T-cell (primary cell): ENCODE results near the gene FSTL4. TPM values are rescaled to one million over a fixed set of nuclear protein-coding genes. Genes with fewer than 3 reads are reported as not detected.

Experiments used
- ATAC-seq, 4 experiments: fragments of 200-7000 bp in 3 of 4; fragments of 150-1000 bp in 1 of 4; cut with Tn5 transposase; replicated peaks in 1 of 4; 1 replicate in 3 of 4; 2 replicates in 1 of 4; pipeline ENCODE4 v1.10.0; 2021; ENCODE audit warnings: moderate library complexity in 3 of 4, mild to moderate bottlenecking in 2 of 4, moderate number of reproducible peaks in 1 of 4
- CTCF ChIA-PET, 2 donors: fragments of 300-600 bp; sonication (Branson Sonifier 250); formaldehyde crosslinking; loops; one replicate each; lab custom pipeline; 2022; ENCODE audit warnings: antibody characterized with exemption in 2 of 2; lab: Charles Lee
- POLR2A ChIA-PET, 2 donors: fragments of 300-600 bp; sonication (Branson Sonifier 250); formaldehyde crosslinking; loops; one replicate each; lab custom pipeline; 2022; ENCODE audit warnings: antibody characterized with exemption in 2 of 2; lab: Charles Lee
- DNase-seq, 35 experiments: peaks; one replicate each; pipeline versions ENCODE4 v3.0.0 to v3.0.0-alpha.2; 2013 to 2023
- H3K27ac ChIP-seq: one replicate; pipeline ENCODE4 v1.5.1; 2013; ENCODE audit warnings: low read length
- H3K27me3 ChIP-seq, 2 experiments: replicated peaks in 1 of 2; 1 replicate in 1 of 2; 2 replicates in 1 of 2; pipeline versions ENCODE4 v1.6.1 to v1.7.0; 2013; ENCODE audit warnings: low read length in 1 of 2, mixed read lengths in 1 of 2; ENCODE audit not compliant: control insufficient read depth in 2 of 2, insufficient read depth in 2 of 2; ENCODE audit errors: extremely low read depth in 1 of 2
- H3K36me3 ChIP-seq, 2 donors: 1 replicate in 1 of 2; 2 replicates in 1 of 2; pipeline versions ENCODE4 v1.6.1 to v1.7.0; 2013; ENCODE audit warnings: low read length in 1 of 2; ENCODE audit not compliant: control insufficient read depth in 2 of 2, insufficient read depth in 1 of 2; ENCODE audit errors: extremely low read depth in 1 of 2
- H3K4me1 ChIP-seq, 2 experiments: 1 replicate in 1 of 2; 2 replicates in 1 of 2; pipeline versions ENCODE4 v1.6.1 to v1.7.0; 2013; ENCODE audit warnings: low read length in 2 of 2, mixed read lengths in 1 of 2; ENCODE audit not compliant: insufficient read depth in 2 of 2, control insufficient read depth in 1 of 2; ENCODE audit errors: extremely low read depth in 1 of 2
- H3K4me3 ChIP-seq, 2 donors: 1 replicate in 1 of 2; 2 replicates in 1 of 2; pipeline versions ENCODE4 v1.5.1 to v1.7.0; 2013; ENCODE audit warnings: mild to moderate bottlenecking in 2 of 2, low read length in 1 of 2, moderate library complexity in 1 of 2; ENCODE audit not compliant: control insufficient read depth in 1 of 2; ENCODE audit errors: extremely low read depth in 1 of 2
- H3K9me3 ChIP-seq: 2 replicates; pipeline ENCODE4 v1.7.0; 2013
- H3K27ac Mint-ChIP-seq, 2 donors: one replicate each; pipeline ENCODE4 v1.8.0; 2020 to 2021; ENCODE audit warnings: mild to moderate bottlenecking in 2 of 2, mixed read lengths in 2 of 2
- H3K27me3 Mint-ChIP-seq, 2 donors: one replicate each; pipeline ENCODE4 v1.8.0; 2021 to 2022; ENCODE audit warnings: mixed read lengths in 2 of 2
- H3K36me3 Mint-ChIP-seq: one replicate; pipeline ENCODE4 v1.8.0; 2021; ENCODE audit warnings: mixed read lengths
- H3K4me1 Mint-ChIP-seq, 3 donors: one replicate each; pipeline ENCODE4 v1.8.0; 2020 to 2022; ENCODE audit warnings: mixed read lengths in 3 of 3, mild to moderate bottlenecking in 1 of 3
- H3K4me3 Mint-ChIP-seq, 3 donors: one replicate each; pipeline ENCODE4 v1.8.0; 2020 to 2022; ENCODE audit warnings: mild to moderate bottlenecking in 3 of 3, mixed read lengths in 3 of 3, moderate library complexity in 3 of 3
- H3K9me3 Mint-ChIP-seq, 3 donors: one replicate each; pipeline ENCODE4 v1.8.0; 2020 to 2022; ENCODE audit warnings: mixed read lengths in 3 of 3
- WGBS: methylation state at CpG from one replicate; pipeline ENCODE4 v1.1.5; 2013; ENCODE audit warnings: missing lambda C conversion rate; ENCODE audit not compliant: insufficient coverage; 5-methylcytosine and 5-hydroxymethylcytosine counted together
- total RNA-seq, 35 experiments: library from RNA in 6 of 35; stranded (reverse) in 6 of 35; fragments of 120-200 nt in 1 of 35; gene quantifications; one replicate each; pipeline versions ENCODE4 v1.2.1 to v1.2.4 and lab custom pipeline; 2013 to 2026

FSTL4 gene
- total RNA-seq, 5 donors from 2014 or later (not counting 1 experiment from before 2014, with no cell fraction given): 1.6 TPM; not detected in 3

- Mint-ChIP-seq H3K27me3 (peaks cover 0 to 4% of the 10 kb centered on the region in 2 donors), H3K36me3 (no peaks in the 10 kb centered on the region), H3K4me3 (no peak overlapping the region), H3K27ac (no peak overlapping the region), H3K9me3 (no peaks in the 10 kb centered on the region), H3K4me1 (no peaks in the 10 kb centered on the region)
- H3K27ac ChIP-seq: no peak overlapping the region
- no peaks in the 10 kb centered on the region for H3K9me3 ChIP-seq
- ChIA-PET CTCF (no interaction called here), POLR2A (no interaction called here)
- no peak overlapping the region for H3K4me3 ChIP-seq
- peaks cover 0 to 5% of the 10 kb centered on the region in 2 experiments for H3K27me3 ChIP-seq
- no peak for ATAC-seq
- H3K36me3 ChIP-seq: no peaks in the 10 kb centered on the region
- 85% methylated on average over 7 of the region's 7 CpGs for whole genome bisulfite sequencing
- DNase-seq: no peak
- no peaks in the 10 kb centered on the region for H3K4me1 ChIP-seq
These were observed 298.3 kb downstream of the FSTL4 start for GRCh38 chr5:133314086-133314485.

- Histone ChIP-seq H3K9me3 (no peaks in the 10 kb centered on the region), H3K4me1 (no peaks in the 10 kb centered on the region), H3K27me3 (peaks cover 0 to 10% of the 10 kb centered on the region in 2 experiments), H3K27ac (no peak overlapping the region), H3K36me3 (no peaks in the 10 kb centered on the region), H3K4me3 (no peak overlapping the region)
- Mint-ChIP-seq H3K9me3 (no peaks in the 10 kb centered on the region), H3K4me3 (no peak overlapping the region), H3K4me1 (no peaks in the 10 kb centered on the region), H3K36me3 (no peaks in the 10 kb centered on the region), H3K27me3 (peaks cover 0 to 4% of the 10 kb centered on the region in 2 donors), H3K27ac (no peak overlapping the region)
- ATAC-seq (no peak), DNase-seq (no peak)
- ChIA-PET CTCF (interaction anchor here in 1 of 2 donors (0.7 kb wide), 1 partner anchor 634 kb away, joined by 4 read pairs; no protein-coding TSS in a partner anchor), POLR2A (no interaction called here)
- no CpG with 5 or more reads among the region's 4 CpGs for WGBS
These were observed 301.2 kb downstream of the FSTL4 start for GRCh38 chr5:133311176-133311575.

- Mint-ChIP-seq H3K4me3 (no peak overlapping the region), H3K27me3 (peaks cover 0 to 4% of the 10 kb centered on the region in 2 donors), H3K4me1 (no peaks in the 10 kb centered on the region), H3K9me3 (no peaks in the 10 kb centered on the region), H3K27ac (no peak overlapping the region), H3K36me3 (no peaks in the 10 kb centered on the region)
- H3K4me1 ChIP-seq: no peaks in the 10 kb centered on the region
- no peak for ATAC-seq
- CTCF ChIA-PET: no interaction called here
- no peaks in the 10 kb centered on the region for H3K9me3 ChIP-seq
- 80% methylated on average over 1 of the region's 7 CpGs for whole genome bisulfite sequencing
- H3K36me3 ChIP-seq: no peaks in the 10 kb centered on the region
- peaks cover 0 to 12% of the 10 kb centered on the region in 2 experiments for H3K27me3 ChIP-seq
- POLR2A ChIA-PET: no interaction called here
- H3K27ac ChIP-seq: no peak overlapping the region
- H3K4me3 ChIP-seq: no peak overlapping the region
- DNase-seq: no peak
These were observed 302.2 kb downstream of the FSTL4 start for GRCh38 chr5:133309984-133310621.

DNA sequence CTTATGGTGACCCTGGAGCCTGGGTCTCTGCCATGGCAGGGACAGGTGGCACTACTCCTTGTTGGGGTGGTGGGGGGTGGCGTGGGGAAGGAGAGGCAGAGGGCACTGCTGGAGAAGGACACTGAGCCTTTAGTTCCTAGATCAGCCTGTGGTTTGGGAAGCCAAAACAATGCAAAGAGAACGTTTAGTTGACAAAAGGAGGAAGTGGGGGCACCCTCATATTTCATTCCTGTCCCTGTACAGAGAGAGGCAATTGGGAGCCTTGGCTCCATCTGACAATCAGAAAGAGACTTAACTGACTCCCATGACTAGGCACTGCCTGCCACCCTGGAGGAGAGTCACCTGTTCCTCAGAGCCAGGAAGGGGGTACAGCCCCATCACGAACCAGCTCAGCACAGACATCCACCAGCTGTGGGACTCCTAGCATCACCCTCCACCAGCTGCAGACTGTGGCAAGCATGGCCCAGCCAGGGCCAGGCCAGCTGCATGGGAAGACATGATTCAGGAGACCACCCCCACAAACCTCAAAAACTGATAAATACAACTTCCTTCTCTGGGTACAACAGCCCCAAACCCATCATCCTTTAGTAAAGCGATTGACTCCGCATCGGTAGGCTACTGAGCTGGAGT, 303.1 kb downstream of the FSTL4 start:
- H3K27me3 ChIP-seq: peaks cover 0 to 12% of the 10 kb centered on the region in 2 experiments
- Mint-ChIP-seq H3K4me1 (no peaks in the 10 kb centered on the region), H3K27me3 (peaks cover 0 to 4% of the 10 kb centered on the region in 2 donors), H3K27ac (no peak overlapping the region), H3K9me3 (no peaks in the 10 kb centered on the region), H3K36me3 (no peaks in the 10 kb centered on the region), H3K4me3 (no peak overlapping the region)
- CTCF ChIA-PET: no interaction called here
- no peaks in the 10 kb centered on the region for H3K9me3 ChIP-seq
- no peaks in the 10 kb centered on the region for H3K36me3 ChIP-seq
- DNase-seq (peak in 1 of 35 experiments; percentile 2), ATAC-seq (no peak)
- no peak overlapping the region for H3K27ac ChIP-seq
- no peaks in the 10 kb centered on the region for H3K4me1 ChIP-seq
- POLR2A ChIA-PET: no interaction called here
- H3K4me3 ChIP-seq: no peak overlapping the region
- WGBS: 55% methylated on average over 4 of the region's 6 CpGs

DNA sequence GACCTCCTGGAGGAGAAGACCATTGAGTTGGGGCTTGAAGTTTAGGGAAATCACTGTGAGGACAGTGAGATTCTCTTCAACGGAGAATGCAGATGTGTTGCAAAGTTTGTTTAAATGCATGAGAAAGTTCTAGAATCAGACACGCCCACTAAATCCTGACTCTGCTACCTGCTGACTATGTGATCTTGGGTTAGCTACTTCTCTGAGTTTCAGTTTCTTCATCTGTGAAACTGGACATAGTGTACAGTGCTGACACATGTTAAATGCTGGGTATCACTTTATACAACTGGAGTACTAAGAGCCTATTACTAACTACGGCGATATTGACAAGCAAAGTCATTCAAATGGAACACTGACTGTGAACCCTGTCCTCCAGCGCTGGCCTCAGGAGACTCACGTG, 305.1 kb downstream of the FSTL4 start:
- no peaks in the 10 kb centered on the region for H3K4me1 Mint-ChIP-seq
- CTCF ChIA-PET: no interaction called here
- Histone ChIP-seq H3K4me3 (no peak overlapping the region), H3K27ac (no peak overlapping the region), H3K36me3 (no peaks in the 10 kb centered on the region), H3K9me3 (no peaks in the 10 kb centered on the region), H3K27me3 (peaks cover 0 to 8% of the 10 kb centered on the region in 2 experiments), H3K4me1 (no peaks in the 10 kb centered on the region)
- no peak for DNase-seq
- POLR2A ChIA-PET: no interaction called here
- no peaks in the 10 kb centered on the region for H3K36me3 Mint-ChIP-seq
- H3K27me3 Mint-ChIP-seq: peaks cover 0 to 4% of the 10 kb centered on the region in 2 donors
- no peak overlapping the region for H3K4me3 Mint-ChIP-seq
- no peak for ATAC-seq
- H3K27ac Mint-ChIP-seq: no peak overlapping the region
- H3K9me3 Mint-ChIP-seq: no peaks in the 10 kb centered on the region
- 80% methylated on average over 1 of the region's 6 CpGs for WGBS

DNA sequence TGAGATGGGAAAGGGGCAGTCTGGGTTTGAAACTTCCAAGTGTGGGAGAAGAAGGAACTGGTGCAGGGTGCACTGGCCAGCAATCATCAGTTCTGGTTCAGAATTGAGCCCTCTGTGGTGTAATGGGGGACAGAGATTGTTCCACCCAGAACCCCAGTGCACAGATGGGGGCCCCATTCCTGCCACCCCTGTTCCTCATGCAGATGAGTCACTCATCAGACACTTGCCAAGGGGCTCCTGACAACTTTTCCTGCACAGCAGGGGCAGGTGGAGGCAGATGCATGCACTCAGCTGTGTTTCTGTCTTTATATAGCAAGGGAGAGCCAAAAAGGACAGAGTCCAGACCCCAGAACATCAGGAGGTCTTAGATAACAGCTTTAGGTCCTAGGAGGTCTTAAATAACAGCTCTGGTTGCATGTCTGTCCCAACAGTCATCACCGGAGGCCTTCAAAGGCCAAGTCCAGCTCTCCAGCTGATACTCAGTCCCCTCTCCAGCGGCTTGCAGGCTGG, 307.6 kb downstream of the FSTL4 start:
- Mint-ChIP-seq H3K4me3 (no peak overlapping the region), H3K27ac (no peak overlapping the region), H3K9me3 (no peaks in the 10 kb centered on the region), H3K4me1 (no peaks in the 10 kb centered on the region), H3K27me3 (no peaks in the 10 kb centered on the region), H3K36me3 (no peaks in the 10 kb centered on the region)
- ATAC-seq: no peak
- no peaks in the 10 kb centered on the region for H3K36me3 ChIP-seq
- POLR2A ChIA-PET: no interaction called here
- H3K4me3 ChIP-seq: no peak overlapping the region
- no peak for DNase-seq
- no peak overlapping the region for H3K27ac ChIP-seq
- H3K27me3 ChIP-seq: peaks cover 0 to 8% of the 10 kb centered on the region in 2 experiments
- WGBS: 81% methylated on average over 2 of the region's 2 CpGs
- no peaks in the 10 kb centered on the region for H3K9me3 ChIP-seq
- no peaks in the 10 kb centered on the region for H3K4me1 ChIP-seq
- CTCF ChIA-PET: no interaction called here
